Measurements from ENCODE around the gene DOK6. TPM values are rescaled to one million over a fixed set of nuclear protein-coding genes. Genes with fewer than 3 reads are reported as not detected.

Gene DOK6
- total RNA-seq, 1 donor from 2014 or later = 0.43 TPM

- no peak for TF ChIP-seq EZH2 (IDR thresholded peaks at IDR 0.05)
- TF ChIP-seq EZH2phosphoT487 (IDR thresholded peaks at IDR 0.05) = no peak
- TF ChIP-seq CTCF (IDR thresholded peaks at IDR 0.05) = no peak
- DNase-seq (ENCODE audit: low spot score) = no peak
- H3K27ac ChIP-seq = no peak overlapping the region
- no peaks in the 10 kb centered on the region for H3K27me3 ChIP-seq
- H3K79me2 ChIP-seq (ENCODE audit: low read depth) = no peaks in the 10 kb centered on the region
- no peak overlapping the region for H3K9ac ChIP-seq
- no peak overlapping the region for H3K27ac Mint-ChIP-seq
- H3K27me3 Mint-ChIP-seq (ENCODE audit: insufficient read depth, low read depth) = no peaks in the 10 kb centered on the region
- peaks cover 2% of the 10 kb centered on the region for H3K9me3 Mint-ChIP-seq
- H3K4me1 ChIP-seq = no peaks in the 10 kb centered on the region
- H4K20me1 ChIP-seq (ENCODE audit: low read depth) = no peaks in the 10 kb centered on the region
- H3K9me3 ChIP-seq (ENCODE audit: low read depth) = no peaks in the 10 kb centered on the region
- H3K4me3 ChIP-seq = no peak overlapping the region
- no peak overlapping the region for H2AFZ ChIP-seq (replicated peaks)
- H3F3A ChIP-seq (ENCODE audit: low read depth) = no peaks in the 10 kb centered on the region
- peaks cover 5% of the 10 kb centered on the region for H3K4me1 Mint-ChIP-seq
- H3K36me3 Mint-ChIP-seq = no peaks in the 10 kb centered on the region
- no peak overlapping the region for H3K4me2 ChIP-seq
- H3K36me3 ChIP-seq = no peaks in the 10 kb centered on the region
- H3K4me3 Mint-ChIP-seq = no peak overlapping the region
Measured at GRCh38 chr18:69885841-69886531, 485.3 kb downstream of the DOK6 start.

GRCh38 chr18:69887256-69887655 lies 486.6 kb downstream of the DOK6 start:
- no peaks in the 10 kb centered on the region for H3K4me1 ChIP-seq
- no peaks in the 10 kb centered on the region for H3K36me3 Mint-ChIP-seq

GRCh38 chr18:69889009-69889408 lies 488.3 kb downstream of the DOK6 start:
- H3K9ac ChIP-seq = no peak overlapping the region
- H3K4me2 ChIP-seq = no peak overlapping the region
- no peak overlapping the region for H3K27ac ChIP-seq
- Mint-ChIP-seq H3K4me1 (peaks cover 5% of the 10 kb centered on the region), H3K27ac (no peak overlapping the region), H3K4me3 (no peak overlapping the region), H3K9me3 (peaks cover 5% of the 10 kb centered on the region), H3K27me3 (ENCODE audit: insufficient read depth, low read depth) (no peaks in the 10 kb centered on the region), H3K36me3 (no peaks in the 10 kb centered on the region)
- H4K20me1 ChIP-seq (ENCODE audit: low read depth) = no peaks in the 10 kb centered on the region
- no peak overlapping the region for H2AFZ ChIP-seq (replicated peaks)
- H3K4me1 ChIP-seq = no peaks in the 10 kb centered on the region
- no peaks in the 10 kb centered on the region for H3F3A ChIP-seq (ENCODE audit: low read depth)
- no peak overlapping the region for H3K4me3 ChIP-seq
- H3K36me3 ChIP-seq = no peaks in the 10 kb centered on the region
- H3K79me2 ChIP-seq (ENCODE audit: low read depth) = no peaks in the 10 kb centered on the region
- no peaks in the 10 kb centered on the region for H3K9me3 ChIP-seq (ENCODE audit: low read depth)
- DNase-seq (ENCODE audit: low spot score) = no peak
- TF ChIP-seq EZH2phosphoT487 (IDR thresholded peaks at IDR 0.05) = no peak
- no peak for TF ChIP-seq EZH2 (IDR thresholded peaks at IDR 0.05)
- no peak for TF ChIP-seq CTCF (IDR thresholded peaks at IDR 0.05)
- no peaks in the 10 kb centered on the region for H3K27me3 ChIP-seq

More at GRCh38 chr18:69887256-69887655, 486.6 kb downstream of the DOK6 start:
- no peak overlapping the region for H3K9ac ChIP-seq
- Mint-ChIP-seq H3K4me3 (no peak overlapping the region), H3K4me1 (peaks cover 5% of the 10 kb centered on the region), H3K27ac (no peak overlapping the region), H3K9me3 (peaks cover 5% of the 10 kb centered on the region), H3K27me3 (ENCODE audit: insufficient read depth, low read depth) (no peaks in the 10 kb centered on the region)
- no peak overlapping the region for H3K4me2 ChIP-seq
- H4K20me1 ChIP-seq (ENCODE audit: low read depth) = no peaks in the 10 kb centered on the region
- no peaks in the 10 kb centered on the region for H3K9me3 ChIP-seq (ENCODE audit: low read depth)
- H3K79me2 ChIP-seq (ENCODE audit: low read depth) = no peaks in the 10 kb centered on the region
- DNase-seq (ENCODE audit: low spot score) = no peak
- no peaks in the 10 kb centered on the region for H3F3A ChIP-seq (ENCODE audit: low read depth)
- H3K36me3 ChIP-seq = no peaks in the 10 kb centered on the region
- TF ChIP-seq CTCF (IDR thresholded peaks at IDR 0.05) (no peak), EZH2phosphoT487 (IDR thresholded peaks at IDR 0.05) (no peak), EZH2 (IDR thresholded peaks at IDR 0.05) (no peak)
- H3K27me3 ChIP-seq = no peaks in the 10 kb centered on the region
- H2AFZ ChIP-seq (replicated peaks) = no peak overlapping the region
- H3K4me3 ChIP-seq = no peak overlapping the region
- no peak overlapping the region for H3K27ac ChIP-seq
